Nephron progenitor cell (in vitro differentiated cells): ENCODE data around the gene MFSD2A.

ENCODE experiments used
- DNase-seq: peaks from one replicate; pipeline ENCODE4 v3.0.0; 2021
- H3K27ac Mint-ChIP-seq: 2 replicates; pipeline ENCODE4 v1.8.0; 2021; ENCODE audit warnings: mild to moderate bottlenecking, moderate library complexity, mixed read lengths
- H3K27me3 Mint-ChIP-seq: 2 replicates; pipeline ENCODE4 v1.8.0; 2021; ENCODE audit warnings: mild to moderate bottlenecking, low read depth, mixed read lengths; ENCODE audit not compliant: poor library complexity
- H3K36me3 Mint-ChIP-seq: 2 replicates; pipeline ENCODE4 v1.8.0; 2021; ENCODE audit warnings: low read depth, mixed read lengths
- H3K4me1 Mint-ChIP-seq: 2 replicates; pipeline ENCODE4 v1.8.0; 2021; ENCODE audit warnings: mixed read lengths
- H3K4me3 Mint-ChIP-seq: 2 replicates; pipeline ENCODE4 v1.8.0; 2021; ENCODE audit warnings: mild to moderate bottlenecking, moderate library complexity, mixed read lengths
- H3K9me3 Mint-ChIP-seq: 2 replicates; pipeline ENCODE4 v1.8.0; 2021; ENCODE audit warnings: mild to moderate bottlenecking, moderate library complexity, mixed read lengths
- TF ChIP-seq, protein P1 (sequence below): fragments of 200-600 bp; sonication (generic); IDR thresholded peaks from 2 replicates; pipeline ENCODE4 v1.5.0; 2021; ENCODE audit warnings: antibody characterized with exemption

Gene MFSD2A

DNA sequence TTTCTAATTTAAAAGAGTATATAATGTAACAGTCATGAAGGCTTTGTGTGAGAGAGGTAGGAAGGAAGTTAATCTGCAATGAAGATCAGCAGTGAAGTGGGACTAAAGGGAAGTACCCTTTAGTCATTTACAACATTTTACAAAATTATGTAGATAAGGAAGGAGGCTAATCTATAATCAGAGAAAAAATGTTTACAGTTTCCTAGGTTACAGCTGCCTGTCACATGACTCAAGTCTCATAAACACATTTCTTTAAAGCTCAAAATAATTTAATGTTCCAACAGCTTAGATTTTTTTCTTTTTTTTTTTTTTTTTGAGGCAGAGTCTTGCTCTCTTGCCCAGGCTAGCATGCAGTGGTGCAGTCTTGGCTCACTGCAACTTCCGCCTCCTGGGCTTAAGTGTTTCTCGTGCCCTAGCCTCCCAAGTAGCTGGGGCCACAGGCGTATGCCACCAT is 59.3 kb downstream of the MFSD2A start:
- H3K4me3 Mint-ChIP-seq = no peak overlapping the region
- no peak for DNase-seq
- no peaks in the 10 kb centered on the region for H3K4me1 Mint-ChIP-seq
- H3K9me3 Mint-ChIP-seq = peaks cover 21% of the 10 kb centered on the region
- H3K36me3 Mint-ChIP-seq = no peaks in the 10 kb centered on the region
- H3K27me3 Mint-ChIP-seq = peaks cover 18% of the 10 kb centered on the region
- TF ChIP-seq, protein P1, sequence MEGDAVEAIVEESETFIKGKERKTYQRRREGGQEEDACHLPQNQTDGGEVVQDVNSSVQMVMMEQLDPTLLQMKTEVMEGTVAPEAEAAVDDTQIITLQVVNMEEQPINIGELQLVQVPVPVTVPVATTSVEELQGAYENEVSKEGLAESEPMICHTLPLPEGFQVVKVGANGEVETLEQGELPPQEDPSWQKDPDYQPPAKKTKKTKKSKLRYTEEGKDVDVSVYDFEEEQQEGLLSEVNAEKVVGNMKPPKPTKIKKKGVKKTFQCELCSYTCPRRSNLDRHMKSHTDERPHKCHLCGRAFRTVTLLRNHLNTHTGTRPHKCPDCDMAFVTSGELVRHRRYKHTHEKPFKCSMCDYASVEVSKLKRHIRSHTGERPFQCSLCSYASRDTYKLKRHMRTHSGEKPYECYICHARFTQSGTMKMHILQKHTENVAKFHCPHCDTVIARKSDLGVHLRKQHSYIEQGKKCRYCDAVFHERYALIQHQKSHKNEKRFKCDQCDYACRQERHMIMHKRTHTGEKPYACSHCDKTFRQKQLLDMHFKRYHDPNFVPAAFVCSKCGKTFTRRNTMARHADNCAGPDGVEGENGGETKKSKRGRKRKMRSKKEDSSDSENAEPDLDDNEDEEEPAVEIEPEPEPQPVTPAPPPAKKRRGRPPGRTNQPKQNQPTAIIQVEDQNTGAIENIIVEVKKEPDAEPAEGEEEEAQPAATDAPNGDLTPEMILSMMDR = no peak
- H3K27ac Mint-ChIP-seq = no peak overlapping the region

DNA sequence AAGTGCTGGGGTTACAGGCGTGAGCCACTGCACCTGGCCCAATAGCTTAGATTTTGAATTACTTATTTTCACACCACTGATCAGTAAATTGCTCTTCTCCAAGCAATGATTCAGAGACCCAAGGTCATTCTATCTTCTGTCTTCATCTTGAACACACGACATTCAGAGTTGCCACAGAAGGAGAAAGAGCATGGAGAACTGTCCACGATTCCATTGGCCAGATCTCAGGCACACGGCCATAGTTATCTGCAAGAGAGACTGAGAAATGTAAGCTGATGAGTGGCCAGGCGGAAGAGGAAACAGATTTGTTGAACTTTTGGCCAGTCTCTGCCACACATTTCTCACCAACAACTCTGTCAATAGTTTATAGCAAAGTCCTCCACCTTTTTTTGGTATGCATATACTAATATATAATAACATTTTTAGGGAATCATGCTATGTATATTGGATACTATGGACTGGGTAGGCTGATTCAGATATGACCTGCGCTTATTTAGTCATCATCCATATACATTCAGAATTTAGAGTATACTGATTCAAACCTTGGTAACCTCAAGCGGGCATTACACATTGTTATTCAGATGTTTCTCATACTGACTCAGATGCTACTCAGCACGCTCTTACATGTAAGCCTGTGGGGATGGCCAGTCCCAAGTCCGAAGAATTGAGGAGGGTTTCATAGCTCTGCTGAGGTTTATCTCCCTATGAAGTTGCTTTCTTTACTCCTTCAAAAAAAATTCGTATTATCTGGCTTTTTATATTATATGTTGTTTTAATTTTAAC is 60.1 kb downstream of the MFSD2A start:
- peaks cover 22% of the 10 kb centered on the region for H3K9me3 Mint-ChIP-seq
- no peak overlapping the region for H3K4me3 Mint-ChIP-seq
- no peak overlapping the region for H3K27ac Mint-ChIP-seq
- H3K36me3 Mint-ChIP-seq = no peaks in the 10 kb centered on the region
- no peaks in the 10 kb centered on the region for H3K4me1 Mint-ChIP-seq
- DNase-seq = no peak
- TF ChIP-seq, protein P1 = no peak
- peaks cover 19% of the 10 kb centered on the region for H3K27me3 Mint-ChIP-seq

DNA sequence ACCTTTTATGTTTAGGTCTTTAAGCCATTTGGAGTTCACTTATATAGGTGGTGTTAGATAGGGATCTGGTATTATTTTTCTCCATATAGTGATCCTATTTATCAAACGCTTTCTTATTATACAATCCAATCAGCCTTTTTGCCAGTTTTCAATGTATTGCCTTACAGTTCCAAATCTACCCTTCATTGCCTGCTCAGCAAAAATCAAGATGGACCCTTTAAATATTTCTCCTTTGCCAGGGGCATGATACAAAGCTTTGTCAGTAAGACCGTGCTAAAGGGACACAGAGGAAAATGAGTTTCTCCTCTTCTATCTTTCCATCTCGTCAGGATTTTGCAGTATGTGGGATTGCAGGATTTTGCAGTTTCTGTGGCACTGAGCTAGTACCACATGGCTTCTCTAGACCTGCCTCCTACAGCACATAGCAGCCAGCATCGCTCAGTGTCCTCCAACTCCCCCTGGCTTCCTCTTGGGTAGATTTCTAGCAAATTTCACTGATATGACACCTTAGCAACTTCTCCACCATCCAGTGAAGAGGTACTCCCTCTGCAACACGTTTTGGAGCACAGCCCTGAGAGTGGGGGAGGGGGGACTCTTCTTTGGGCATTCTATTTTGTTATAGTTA is 63.1 kb downstream of the MFSD2A start:
- H3K4me3 Mint-ChIP-seq = no peak overlapping the region
- H3K9me3 Mint-ChIP-seq = peaks cover 26% of the 10 kb centered on the region

More for the DNA sequence above, 63.1 kb downstream of the MFSD2A start:
- TF ChIP-seq, protein P1 = no peak
- no peak for DNase-seq
- Mint-ChIP-seq H3K4me1 (no peaks in the 10 kb centered on the region), H3K27ac (no peak overlapping the region), H3K36me3 (no peaks in the 10 kb centered on the region), H3K27me3 (peaks cover 19% of the 10 kb centered on the region)
